Measurements from ENCODE around the gene PCSK2.

- TF ChIP-seq, protein P1, sequence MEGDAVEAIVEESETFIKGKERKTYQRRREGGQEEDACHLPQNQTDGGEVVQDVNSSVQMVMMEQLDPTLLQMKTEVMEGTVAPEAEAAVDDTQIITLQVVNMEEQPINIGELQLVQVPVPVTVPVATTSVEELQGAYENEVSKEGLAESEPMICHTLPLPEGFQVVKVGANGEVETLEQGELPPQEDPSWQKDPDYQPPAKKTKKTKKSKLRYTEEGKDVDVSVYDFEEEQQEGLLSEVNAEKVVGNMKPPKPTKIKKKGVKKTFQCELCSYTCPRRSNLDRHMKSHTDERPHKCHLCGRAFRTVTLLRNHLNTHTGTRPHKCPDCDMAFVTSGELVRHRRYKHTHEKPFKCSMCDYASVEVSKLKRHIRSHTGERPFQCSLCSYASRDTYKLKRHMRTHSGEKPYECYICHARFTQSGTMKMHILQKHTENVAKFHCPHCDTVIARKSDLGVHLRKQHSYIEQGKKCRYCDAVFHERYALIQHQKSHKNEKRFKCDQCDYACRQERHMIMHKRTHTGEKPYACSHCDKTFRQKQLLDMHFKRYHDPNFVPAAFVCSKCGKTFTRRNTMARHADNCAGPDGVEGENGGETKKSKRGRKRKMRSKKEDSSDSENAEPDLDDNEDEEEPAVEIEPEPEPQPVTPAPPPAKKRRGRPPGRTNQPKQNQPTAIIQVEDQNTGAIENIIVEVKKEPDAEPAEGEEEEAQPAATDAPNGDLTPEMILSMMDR (IDR thresholded peaks at IDR 0.05), result no peak
- no peak for TF ChIP-seq POLR2A (IDR thresholded peaks at IDR 0.05)
Observed at GRCh38 chr20:17316316-17317038, 89.6 kb downstream of the PCSK2 start.
